MM.1S (cell line): ENCODE data around the gene FGFRL1.
"Not testable (repeated sequence)": the region's sequence is repeated elsewhere in the genome, so short reads cannot be mapped to it uniquely, and the experiment has no call there.

Experiments
- CTCF ChIP-seq: fragments of 300-600 bp; sonication (generic); IDR thresholded peaks from 2 replicates; pipeline ENCODE4 v1.5.1; 2016; ENCODE audit warnings: antibody characterized with exemption, low read length, mixed read lengths
- EZH2phosphoT487 ChIP-seq: fragments of 300-600 bp; sonication (generic); IDR thresholded peaks from 2 replicates; pipeline ENCODE4 v1.6.1; 2018; ENCODE audit warnings: antibody characterized with exemption, low read length

- TF ChIP-seq CTCF, EZH2phosphoT487: not testable (repeated sequence)
Measured at GRCh38 chr4:976016-976415, 35.4 kb upstream of the FGFRL1 start.
